Esophagus squamous epithelium (tissue), 4 donors: Measurements from ENCODE around the gene RPL18.

Source experiments
- POLR2A ChIP-seq, 4 donors: fragments of 450-650 bp; IDR thresholded peaks; one replicate each; pipeline ENCODE4 v1.6.1; 2017; ENCODE audit warnings: antibody characterized with exemption in 4 of 4, mild to moderate bottlenecking in 4 of 4, moderate library complexity in 3 of 4
- TF ChIP-seq, protein P1 (sequence below), 6 experiments: fragments of 450-650 bp in 4 of 6; fragments of 200-600 bp in 2 of 6; sonication (generic) in 2 of 6; IDR thresholded peaks; one replicate each; pipeline ENCODE4 v1.5.1; 2016 to 2019; ENCODE audit warnings: antibody characterized with exemption in 6 of 6, mild to moderate bottlenecking in 4 of 6, moderate library complexity in 4 of 6

- TF ChIP-seq, protein P1, sequence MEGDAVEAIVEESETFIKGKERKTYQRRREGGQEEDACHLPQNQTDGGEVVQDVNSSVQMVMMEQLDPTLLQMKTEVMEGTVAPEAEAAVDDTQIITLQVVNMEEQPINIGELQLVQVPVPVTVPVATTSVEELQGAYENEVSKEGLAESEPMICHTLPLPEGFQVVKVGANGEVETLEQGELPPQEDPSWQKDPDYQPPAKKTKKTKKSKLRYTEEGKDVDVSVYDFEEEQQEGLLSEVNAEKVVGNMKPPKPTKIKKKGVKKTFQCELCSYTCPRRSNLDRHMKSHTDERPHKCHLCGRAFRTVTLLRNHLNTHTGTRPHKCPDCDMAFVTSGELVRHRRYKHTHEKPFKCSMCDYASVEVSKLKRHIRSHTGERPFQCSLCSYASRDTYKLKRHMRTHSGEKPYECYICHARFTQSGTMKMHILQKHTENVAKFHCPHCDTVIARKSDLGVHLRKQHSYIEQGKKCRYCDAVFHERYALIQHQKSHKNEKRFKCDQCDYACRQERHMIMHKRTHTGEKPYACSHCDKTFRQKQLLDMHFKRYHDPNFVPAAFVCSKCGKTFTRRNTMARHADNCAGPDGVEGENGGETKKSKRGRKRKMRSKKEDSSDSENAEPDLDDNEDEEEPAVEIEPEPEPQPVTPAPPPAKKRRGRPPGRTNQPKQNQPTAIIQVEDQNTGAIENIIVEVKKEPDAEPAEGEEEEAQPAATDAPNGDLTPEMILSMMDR (IDR thresholded peaks at IDR 0.05) = no peak
- TF ChIP-seq POLR2A (IDR thresholded peaks at IDR 0.05) = no peak
Measured at GRCh38 chr19:48609571-48610108, 9.3 kb downstream of the RPL18 start.
